ENCODE measurements around the gene PIGU.
A peak's percentile ranks its signal among the peaks of the same experiment; 100 is the strongest.
"Not testable (repeated sequence)": the region's sequence is repeated elsewhere in the genome, so short reads cannot be mapped to it uniquely, and the experiment has no call there.

The PIGU gene

DNA sequence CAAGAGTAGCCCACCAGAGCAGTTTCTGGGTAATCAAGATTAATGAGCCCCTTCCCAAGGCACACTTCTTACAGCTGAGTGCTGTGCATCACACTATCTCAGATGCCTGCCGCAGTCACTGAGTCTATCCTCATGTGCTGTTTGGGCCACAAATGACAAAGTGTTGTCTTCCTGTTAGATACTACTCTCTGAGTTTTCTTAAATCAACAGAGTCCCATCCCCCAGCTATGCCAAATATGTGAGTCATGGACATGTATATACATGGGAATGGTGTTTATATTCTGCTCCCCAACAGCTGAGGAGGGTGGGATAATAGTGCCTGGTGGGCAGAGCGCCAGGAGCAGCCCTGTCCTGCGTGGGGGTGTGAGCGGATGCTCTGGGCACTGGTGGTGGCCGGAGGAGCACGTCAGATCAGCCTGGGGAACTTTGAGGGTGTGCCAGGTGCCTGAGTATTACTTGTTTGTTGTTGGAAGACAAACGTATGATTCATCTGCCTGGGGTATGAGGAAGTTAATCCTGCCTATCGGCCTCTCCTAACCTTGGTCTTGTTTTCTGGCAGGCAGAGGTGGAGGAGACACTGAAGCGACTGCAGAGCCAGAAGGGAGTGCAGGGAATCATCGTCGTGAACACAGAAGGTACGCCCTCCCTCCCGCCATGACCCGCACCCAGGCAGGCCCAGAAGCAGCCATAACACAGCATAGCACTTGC, 151.0 kb downstream of the PIGU start:
- DNase-seq (ENCODE audit: low read depth) = peak; percentile 98

DNA sequence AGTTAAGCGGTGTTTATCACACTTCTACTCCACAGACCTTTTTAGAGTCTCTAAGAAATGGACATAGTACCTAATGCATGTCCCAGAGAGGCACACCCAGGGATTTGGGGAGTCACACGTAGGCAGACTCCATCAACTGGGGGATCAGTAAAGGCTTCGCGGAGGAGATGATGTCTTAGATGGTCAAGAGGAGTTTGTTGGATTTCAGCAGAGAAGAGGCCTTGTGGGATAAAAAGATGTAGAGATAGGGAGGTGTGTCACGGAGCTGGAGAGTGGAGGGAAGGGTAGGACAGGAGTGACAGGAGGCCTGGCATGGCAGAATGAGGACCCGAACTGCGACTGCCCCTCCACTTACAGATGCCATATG, 151.6 kb downstream of the PIGU start:
- no peak overlapping the region for H3K4me3 ChIP-seq (ENCODE audit: low read depth, low read length)
- no peak for DNase-seq (ENCODE audit: low read depth)

More for the DNA sequence above, 151.0 kb downstream of the PIGU start:
- no peak overlapping the region for H3K4me3 ChIP-seq (ENCODE audit: low read depth, low read length)

DNA sequence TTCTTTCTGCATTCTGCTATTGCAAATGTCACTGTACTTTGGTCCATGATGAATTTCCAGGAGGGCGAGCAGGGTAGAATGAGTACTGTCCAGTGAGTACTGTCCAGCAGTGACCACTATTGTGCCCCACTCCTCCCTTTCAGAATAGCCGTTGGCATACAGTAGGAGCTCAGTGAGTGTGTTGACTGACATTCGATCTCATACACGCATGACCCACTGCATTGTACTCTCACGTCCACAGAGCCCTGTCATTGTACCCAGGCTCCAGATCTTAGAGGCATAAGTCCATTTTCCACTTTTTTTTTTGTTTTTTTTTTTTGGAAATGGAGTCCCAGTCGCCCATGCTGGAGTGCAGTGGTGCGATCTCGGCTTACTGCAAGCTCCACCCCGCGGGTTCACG, 152.5 kb downstream of the PIGU start:
- H3K4me3 ChIP-seq (ENCODE audit: low read depth, low read length) = no peak overlapping the region
- DNase-seq (ENCODE audit: low read depth) = no peak

DNA sequence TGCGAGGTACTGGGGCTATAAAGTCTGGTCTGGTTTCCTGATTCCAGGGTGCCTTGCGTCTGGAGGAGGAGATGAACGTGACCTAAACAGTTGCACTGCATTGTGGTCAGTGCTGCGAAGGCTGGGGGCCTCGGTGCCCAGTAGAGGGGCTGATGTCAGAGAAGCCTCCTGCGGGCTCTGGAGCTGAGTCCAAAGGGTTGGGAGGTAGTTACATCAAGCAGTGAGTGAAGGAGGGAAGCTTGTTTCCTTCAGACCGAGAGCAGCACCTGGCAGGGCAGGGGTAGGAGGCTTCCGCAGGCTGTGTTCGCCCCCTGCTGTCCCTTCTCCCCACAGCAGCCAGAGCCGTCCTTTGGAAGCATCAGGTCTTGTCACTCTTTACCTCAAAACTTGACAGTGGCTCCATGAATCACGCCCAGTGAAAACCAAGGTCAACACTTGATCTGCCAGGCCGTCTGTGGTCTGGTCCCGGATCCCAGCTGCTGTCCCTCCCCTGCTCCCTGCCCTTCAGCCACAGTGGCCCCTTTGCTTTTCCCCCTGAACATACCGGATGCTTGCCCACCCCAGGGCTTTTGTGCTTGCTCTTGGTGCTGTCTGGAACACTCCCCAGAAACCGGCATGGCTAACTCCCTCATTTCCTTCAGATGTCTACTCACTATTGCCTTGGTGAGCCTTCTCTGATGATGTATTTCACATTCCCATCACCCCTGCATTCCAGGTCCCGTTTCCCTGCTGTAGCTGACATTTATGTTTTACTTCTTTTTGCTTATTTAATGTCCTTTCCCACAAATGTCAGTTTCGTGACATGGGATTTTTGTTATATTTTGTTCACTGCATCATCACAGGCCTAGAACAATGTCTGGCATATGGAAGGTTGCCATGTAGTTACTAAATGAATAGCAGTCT, 153.7 kb downstream of the PIGU start:
- no peak overlapping the region for H3K4me3 ChIP-seq (ENCODE audit: low read depth, low read length)
- DNase-seq (ENCODE audit: low read depth) = peak; percentile 38

DNA sequence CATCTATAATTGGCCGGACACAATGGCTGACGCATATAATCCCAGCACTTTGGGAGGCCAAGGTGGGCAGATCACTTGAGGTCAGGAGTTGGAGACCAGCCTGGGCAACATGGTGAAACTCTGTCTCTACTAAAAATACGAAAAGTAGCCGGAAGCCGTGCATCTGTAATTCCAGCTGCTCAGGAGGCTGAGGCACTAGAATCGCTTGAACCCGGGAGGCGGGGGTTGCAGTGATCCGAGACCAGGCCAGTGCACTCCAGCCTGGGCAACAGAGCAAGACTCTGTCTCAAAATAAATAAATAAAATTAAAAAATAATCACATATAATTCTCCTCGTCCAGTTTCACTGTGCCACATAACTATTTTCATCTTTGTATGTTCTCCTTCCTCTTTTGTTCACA, 157.1 kb downstream of the PIGU start:
- not testable (repeated sequence) for H3K4me3 ChIP-seq (ENCODE audit: low read depth, low read length); DNase-seq (ENCODE audit: low read depth)

DNA sequence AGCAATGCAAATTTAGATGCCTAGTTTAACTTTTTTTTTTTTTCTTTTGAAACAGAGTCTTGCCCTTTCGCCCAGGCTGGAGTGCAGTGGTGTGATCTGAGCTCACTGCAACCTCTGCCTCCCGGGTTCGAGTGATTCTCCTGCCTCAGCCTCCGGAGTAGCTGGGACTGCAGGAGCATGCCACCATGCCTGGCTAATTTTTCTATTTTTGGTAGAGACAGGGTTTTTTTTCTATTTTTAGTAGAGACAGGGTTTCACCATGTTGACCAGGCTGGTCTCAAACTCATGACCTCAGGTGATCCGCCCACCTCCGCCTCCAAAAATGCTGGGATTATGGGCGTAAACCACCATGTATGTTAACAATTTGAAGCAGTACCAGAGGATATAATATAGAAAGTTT, 158.0 kb downstream of the PIGU start:
- H3K4me3 ChIP-seq (ENCODE audit: low read depth, low read length); DNase-seq (ENCODE audit: low read depth): not testable (repeated sequence)

DNA sequence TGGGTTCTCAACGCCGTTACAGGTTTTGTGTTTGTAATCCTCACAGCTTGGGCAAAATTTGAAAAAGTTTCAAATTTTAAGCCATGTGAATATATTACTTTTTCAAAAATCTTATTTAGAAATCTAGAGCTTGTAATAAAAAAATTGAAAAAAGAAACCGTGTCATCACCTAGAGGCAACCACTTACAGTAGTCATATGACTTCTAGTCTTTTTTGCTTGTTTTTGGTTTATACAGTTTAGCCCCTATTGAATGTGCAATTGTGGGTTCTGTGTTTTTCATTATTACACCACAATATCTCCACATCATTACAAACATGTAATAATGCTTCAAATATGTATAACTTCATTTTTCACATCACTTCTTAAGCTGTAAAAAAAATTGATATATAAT, 159.8 kb downstream of the PIGU start:
- no peak for DNase-seq (ENCODE audit: low read depth)

DNA sequence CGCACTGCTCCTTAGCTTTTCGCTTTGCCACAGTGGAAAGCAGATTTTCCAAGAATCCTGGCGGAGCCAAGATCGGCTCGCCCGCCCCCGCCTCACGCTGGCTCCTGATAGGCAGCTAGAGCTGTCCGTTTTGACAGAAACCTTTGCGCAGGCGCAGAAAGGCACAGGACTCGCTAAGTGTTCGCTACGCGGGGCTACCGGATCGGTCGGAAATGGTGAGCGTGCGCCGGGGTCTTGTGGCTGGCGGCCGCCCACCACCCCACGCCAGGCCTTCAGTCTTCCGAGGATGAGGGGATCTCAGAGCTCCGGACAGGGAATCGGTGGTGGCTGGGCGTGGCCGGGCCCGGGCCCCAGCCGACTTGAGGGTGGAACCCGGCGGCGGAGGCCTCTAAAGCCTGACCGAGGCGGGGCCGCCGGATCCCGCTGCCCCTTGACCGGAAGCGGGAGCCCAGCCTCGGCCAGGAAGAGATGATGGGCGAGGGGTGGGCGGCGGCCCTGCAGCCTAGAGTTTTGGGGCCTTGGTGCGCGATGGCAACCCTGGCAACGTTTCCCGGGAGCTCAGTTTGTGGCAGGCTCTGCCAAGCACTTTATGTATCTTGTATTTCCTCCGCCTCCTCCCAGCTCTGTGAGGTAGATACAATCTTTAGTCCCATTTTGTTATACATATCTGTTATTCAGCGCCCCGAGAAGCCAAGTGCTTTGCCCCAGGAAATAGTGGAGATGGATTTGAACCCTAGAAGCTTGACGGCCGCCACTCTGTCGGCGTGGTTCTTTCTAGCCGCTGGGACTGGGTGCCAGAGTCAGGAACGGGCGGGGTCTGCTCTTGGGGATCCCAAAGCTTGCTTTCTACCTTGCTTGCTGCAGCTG, 160.4 kb downstream of the PIGU start, which contains the start of gene DYNLRB1:
Gene DYNLRB1 (plus strand): TSS at position 176 of the 867 bp plus-strand sequence. CDS start 37 bp downstream, at position 213.
- DNase-seq (ENCODE audit: low read depth) = peak; percentile 85
- peak within 1 kb of the TSS; percentile 87 for H3K4me3 ChIP-seq (ENCODE audit: low read depth, low read length)

More for the DNA sequence above, 159.8 kb downstream of the PIGU start:
- H3K4me3 ChIP-seq (ENCODE audit: low read depth, low read length) = peak overlapping the region; percentile 87

DNA sequence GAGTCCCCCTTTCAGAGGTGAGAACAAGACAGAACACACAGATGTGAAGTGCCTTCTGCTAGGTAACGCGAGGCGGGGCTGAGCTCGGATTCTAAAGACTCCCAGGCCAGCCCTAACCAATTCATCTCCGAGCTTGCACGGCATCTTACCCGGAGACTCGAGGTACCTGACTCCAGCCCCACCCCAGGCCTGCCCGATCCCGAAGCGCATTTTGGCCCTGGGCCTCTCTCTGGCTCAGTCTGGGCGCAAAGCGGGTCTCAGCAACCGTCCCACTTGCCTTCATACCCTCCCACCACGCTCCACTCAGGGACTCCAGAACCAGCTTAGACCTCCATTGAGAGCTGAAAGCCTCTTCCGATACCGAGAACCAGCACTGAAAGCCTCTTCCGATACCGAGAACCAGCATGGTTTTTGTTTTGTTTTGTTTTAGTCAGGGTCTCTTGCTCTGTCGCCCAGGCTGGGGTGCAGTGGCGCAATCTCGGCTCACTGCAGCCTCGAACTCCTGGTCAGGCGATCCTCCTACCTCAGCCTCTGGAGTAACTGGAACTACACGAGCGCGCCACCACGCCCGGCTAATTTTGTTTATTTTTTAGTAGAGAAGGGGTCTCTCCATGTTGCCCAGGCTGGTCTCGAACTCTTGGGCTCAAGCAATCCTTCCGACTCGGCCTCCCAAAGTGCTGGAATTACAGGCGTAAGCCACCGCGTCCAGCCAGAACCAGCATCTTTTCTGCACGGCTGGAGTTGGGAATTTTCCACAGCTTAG, 161.2 kb downstream of the PIGU start:
- peak overlapping the region; percentile 87 for H3K4me3 ChIP-seq (ENCODE audit: low read depth, low read length)
- DNase-seq (ENCODE audit: low read depth) = no peak

DNA sequence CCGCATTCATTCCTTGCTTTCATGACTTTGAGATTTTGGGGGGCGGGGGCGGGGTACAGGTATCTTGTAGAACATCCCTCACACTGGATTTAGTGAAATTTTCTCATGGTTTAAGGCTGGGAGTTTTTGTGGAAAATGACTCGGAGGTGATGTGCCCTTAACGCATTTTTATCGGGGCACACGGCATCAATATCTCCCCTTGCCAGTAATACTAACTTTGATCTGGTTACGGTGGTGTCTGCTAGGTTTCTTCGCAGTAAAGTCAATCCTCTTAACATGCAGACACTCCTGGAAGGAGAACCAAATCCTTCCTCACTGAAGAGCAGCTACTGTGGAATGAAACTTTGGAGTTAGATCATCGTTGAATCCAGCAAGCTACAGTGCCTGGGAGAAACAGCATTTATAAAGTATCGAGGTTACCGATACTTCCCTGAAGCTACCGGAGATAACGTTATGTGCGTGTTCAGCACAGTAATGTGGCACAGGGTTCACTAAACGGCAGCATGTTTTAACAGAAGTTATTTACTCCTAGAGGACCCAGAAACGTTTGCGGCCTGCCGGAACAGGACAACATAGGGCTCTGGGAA, 161.9 kb downstream of the PIGU start:
- DNase-seq (ENCODE audit: low read depth) = no peak

DNA sequence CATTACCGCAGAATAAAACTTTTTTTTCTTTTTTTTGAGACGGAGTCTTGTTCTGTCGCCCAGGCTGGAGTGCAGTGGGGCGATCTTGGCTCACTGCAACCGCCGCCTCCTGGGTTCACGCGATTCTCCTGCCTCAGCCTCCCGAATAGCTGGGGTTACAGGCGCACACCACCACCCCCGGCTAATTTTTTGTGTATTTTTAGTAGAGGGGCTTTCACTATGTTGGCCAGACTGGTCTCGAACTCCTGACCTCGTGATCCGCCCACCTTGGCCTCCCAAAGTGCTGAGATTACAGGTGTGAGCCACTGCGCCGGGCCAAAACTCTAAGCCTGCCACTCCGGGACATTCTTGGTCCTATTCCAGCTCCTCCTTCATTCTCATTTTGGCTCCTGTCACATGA, 162.9 kb downstream of the PIGU start:
- H3K4me3 ChIP-seq (ENCODE audit: low read depth, low read length); DNase-seq (ENCODE audit: low read depth): not testable (repeated sequence)

More for the DNA sequence above, 161.9 kb downstream of the PIGU start:
- H3K4me3 ChIP-seq (ENCODE audit: low read depth, low read length) = peak overlapping the region; percentile 87

DNA sequence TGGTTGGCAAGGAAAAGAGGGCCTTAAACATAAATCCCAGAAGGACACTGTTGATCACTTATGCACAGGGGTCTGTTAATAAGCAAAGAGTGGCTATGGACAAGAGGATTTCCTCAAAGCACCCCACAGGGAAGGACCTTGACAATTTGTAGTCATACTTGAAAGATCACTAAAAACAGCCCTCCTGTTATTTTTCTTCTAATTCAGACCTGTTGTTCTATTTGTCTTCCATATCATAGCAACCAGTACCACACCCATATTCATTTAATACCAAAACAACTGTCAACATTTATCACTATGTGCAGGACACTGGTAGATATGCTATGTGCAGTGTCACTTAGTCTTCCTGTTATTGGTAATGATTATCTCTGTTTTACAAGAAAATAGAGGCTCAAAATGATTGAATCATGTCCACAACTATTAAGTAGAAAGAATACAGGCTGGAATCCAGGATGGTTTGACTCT, 163.9 kb downstream of the PIGU start:
- DNase-seq (ENCODE audit: low read depth) = no peak
- no peak overlapping the region for H3K4me3 ChIP-seq (ENCODE audit: low read depth, low read length)

DNA sequence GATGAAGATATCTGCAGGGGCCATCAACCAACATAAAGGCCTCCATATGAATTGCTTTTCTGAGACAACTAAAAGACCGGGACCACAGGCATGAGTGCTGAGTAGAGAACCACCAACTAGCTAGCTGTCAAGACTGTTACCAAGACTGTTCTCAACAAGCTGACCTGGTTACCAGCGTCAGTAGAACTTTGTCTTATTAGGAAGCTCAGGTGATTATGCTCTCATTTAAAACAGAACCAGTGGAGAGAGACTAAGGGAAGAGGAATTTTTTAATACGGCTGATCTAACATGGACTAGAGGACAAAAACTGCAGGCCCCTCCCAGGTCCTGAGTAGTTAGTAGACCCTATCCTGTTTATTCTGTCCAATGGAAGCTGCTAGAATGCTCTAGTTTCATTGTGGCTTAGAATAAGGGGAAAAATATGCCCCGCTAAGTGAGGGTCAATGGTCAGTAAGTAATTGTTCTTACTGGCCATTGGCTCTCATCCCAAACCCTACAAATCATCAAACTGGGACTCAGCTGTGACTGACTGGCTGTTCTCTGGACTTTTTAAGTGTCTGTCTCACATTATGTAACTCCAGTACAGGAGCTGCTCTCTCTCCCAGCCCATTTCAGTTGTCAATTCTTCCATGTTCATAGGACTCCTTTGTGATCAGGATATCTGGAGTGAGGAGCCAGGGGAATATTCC, 164.5 kb downstream of the PIGU start:
- DNase-seq (ENCODE audit: low read depth) = no peak
- H3K4me3 ChIP-seq (ENCODE audit: low read depth, low read length) = no peak overlapping the region

DNA sequence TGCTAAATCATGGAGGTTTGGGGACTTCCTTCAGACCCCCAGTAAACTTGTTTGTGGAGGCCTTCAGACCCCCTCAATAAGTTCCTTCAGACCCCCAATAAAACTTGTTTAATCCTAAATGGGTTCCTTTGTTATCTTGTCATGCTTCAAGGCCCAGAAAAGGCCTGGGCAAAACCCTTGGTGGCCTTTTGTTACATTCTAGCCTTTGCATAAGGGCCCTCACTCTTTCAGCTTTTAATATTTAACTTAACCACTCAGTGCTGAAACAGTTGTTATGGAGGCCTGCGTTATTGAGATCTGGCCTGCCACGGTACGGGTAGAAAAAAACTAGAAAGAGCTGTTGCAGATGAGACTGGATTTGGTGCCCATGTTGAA, 165.0 kb downstream of the PIGU start:
- H3K4me3 ChIP-seq (ENCODE audit: low read depth, low read length) = no peak overlapping the region
- no peak for DNase-seq (ENCODE audit: low read depth)

DNA sequence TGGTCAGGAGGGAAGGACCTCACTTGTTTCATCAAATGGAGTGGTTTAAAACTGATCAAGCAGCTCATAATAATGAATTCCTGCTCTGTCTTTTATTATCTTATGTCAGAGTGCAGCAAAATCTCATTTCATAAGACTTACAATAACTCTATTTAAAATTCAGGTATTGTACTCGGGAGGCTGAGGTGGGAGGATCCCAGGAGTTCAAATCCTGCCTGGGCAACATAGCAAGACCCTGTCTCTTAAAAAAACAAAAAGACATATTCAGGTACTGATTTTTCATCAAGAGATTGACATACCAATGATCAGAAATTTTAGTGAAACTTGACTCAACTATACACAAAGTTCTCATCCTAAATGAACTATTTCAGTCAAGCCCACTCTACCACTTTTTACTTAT, 166.3 kb downstream of the PIGU start:
- DNase-seq (ENCODE audit: low read depth) = no peak
- H3K4me3 ChIP-seq (ENCODE audit: low read depth, low read length) = no peak overlapping the region

All from skeletal muscle cell (primary cell).